Gastrocnemius medialis (tissue), 4 donors: Measurements from ENCODE around the gene PRR18. TPM values are rescaled to one million over a fixed set of nuclear protein-coding genes. Genes with fewer than 3 reads are reported as not detected.
A peak's percentile ranks its signal among the peaks of the same experiment; 100 is the strongest.

Experiments used
- ATAC-seq, 2 donors: fragments of 150-250 bp; one replicate each; pipeline ENCODE4 v1.9.1; 2016
- DNase-seq, 2 donors: peaks; one replicate each; pipeline ENCODE4 v3.0.0-alpha.2; 2019
- H3K27ac ChIP-seq, 4 donors: fragments of 200-600 bp; sonication (generic); 1 replicate in 1 of 4; 2 replicates in 3 of 4; pipeline ENCODE4 v1.5.1; 2016 to 2018; ENCODE audit warnings: mild to moderate bottlenecking in 2 of 4, moderate library complexity in 1 of 4
- H3K27me3 ChIP-seq, 3 donors: fragments of 200-600 bp; sonication (generic) in 2 of 3; 1 replicate in 1 of 3; 2 replicates in 2 of 3; pipeline versions ENCODE4 v1.5.1 to v1.6.0; 2016 to 2019; ENCODE audit warnings: mild to moderate bottlenecking in 1 of 3, moderate library complexity in 1 of 3
- H3K36me3 ChIP-seq, 2 donors: fragments of 200-600 bp; sonication (generic) in 1 of 2; one replicate each; pipeline ENCODE4 v1.5.1; 2017 to 2018
- H3K4me1 ChIP-seq, 2 donors: fragments of 200-600 bp; sonication (generic) in 1 of 2; one replicate each; pipeline ENCODE4 v1.5.1; 2016 to 2017; ENCODE audit warnings: mild to moderate bottlenecking in 2 of 2
- H3K4me3 ChIP-seq, 4 donors: fragments of 200-600 bp; sonication (generic) in 3 of 4; 1 replicate in 1 of 4; 2 replicates in 3 of 4; pipeline ENCODE4 v1.5.1; 2016 to 2019; ENCODE audit warnings: mild to moderate bottlenecking in 2 of 4
- H3K9me3 ChIP-seq, 3 donors: fragments of 200-600 bp; sonication (generic) in 2 of 3; 1 replicate in 1 of 3; 2 replicates in 2 of 3; pipeline ENCODE4 v1.5.1; 2016 to 2019
- CTCF ChIP-seq, 5 experiments: fragments of 450-650 bp in 3 of 5; fragments of 200-600 bp in 2 of 5; sonication (generic) in 2 of 5; IDR thresholded peaks in 4 of 5; conservative IDR thresholded peaks in 1 of 5; 1 replicate in 4 of 5; 2 replicates in 1 of 5; pipeline ENCODE4 v1.5.1; 2016 to 2019; ENCODE audit warnings: antibody characterized with exemption in 5 of 5, mild to moderate bottlenecking in 3 of 5, moderate library complexity in 3 of 5
- POLR2A ChIP-seq, 2 donors: fragments of 450-650 bp; IDR thresholded peaks; one replicate each; pipeline ENCODE4 v1.6.1; 2017; ENCODE audit warnings: antibody characterized with exemption in 2 of 2, mild to moderate bottlenecking in 2 of 2, moderate library complexity in 2 of 2
- in situ Hi-C, 4 donors: fragments of 200-750 bp; cut with MboI; loops; one replicate each; pipeline versions ENCODE4 v1.15.0 to v1.8.0; 2017; ENCODE audit warnings: low sequenced_read_pairs in 4 of 4
- intact Hi-C: fragments of 100-400 bp; cut with DNase I; formaldehyde crosslinking; loops from one replicate; pipeline ENCODE4 v1.15.1; 2023; ENCODE audit warnings: low total_unique reads
- total RNA-seq, 4 donors: library from RNA; depleted of rRNA; stranded (reverse); fragments of >200 nt; gene quantifications; one replicate each; pipeline versions ENCODE4 v1.1.0 to v1.2.3, GENCODE V29; 2016

The PRR18 gene
- not detected for total RNA-seq

- intact Hi-C loops = no loop called here
- Histone ChIP-seq H3K27ac (no peak within 1 kb of the TSS), H3K36me3 (no peaks in the 10 kb centered on the region), H3K9me3 (no peaks in the 10 kb centered on the region), H3K4me1 (peaks cover 0 to 3% of the 10 kb centered on the region in 2 donors), H3K27me3 (peaks cover 31 to 39% (median 32%) of the 10 kb centered on the region in 3 donors), H3K4me3 (peak within 1 kb of the TSS; percentile 41 to 57 (median 52))
- in situ Hi-C loops = no loop called here
- TF ChIP-seq CTCF (IDR thresholded peaks at IDR 0.05 in 4 of 5, conservative IDR thresholded peaks at IDR 0.05 in 1 of 5) = no peak
- TF ChIP-seq POLR2A (IDR thresholded peaks at IDR 0.05) = no peak
- DNase-seq = no peak
- ATAC-seq = no peak
These were observed at the start of gene PRR18 for GRCh38 chr6:166308033-166308768. Gene PRR18, minus strand, starts transcription at chr6:166308392. Its CDS starts 250 bp downstream, at chr6:166308142.

- Histone ChIP-seq H3K27ac (no peak overlapping the region), H3K4me3 (no peak overlapping the region), H3K4me1 (peaks cover 5 to 11% of the 10 kb centered on the region in 2 donors), H3K9me3 (no peaks in the 10 kb centered on the region), H3K27me3 (no peaks in the 10 kb centered on the region), H3K36me3 (no peaks in the 10 kb centered on the region)
- intact Hi-C loops = no loop called here
- in situ Hi-C loops = no loop called here
- TF ChIP-seq CTCF (IDR thresholded peaks at IDR 0.05 in 4 of 5, conservative IDR thresholded peaks at IDR 0.05 in 1 of 5) (no peak), POLR2A (IDR thresholded peaks at IDR 0.05) (no peak)
- ATAC-seq = no peak
- DNase-seq = no peak
These were observed 47.4 kb upstream of the PRR18 start for GRCh38 chr6:166355552-166355951.

- no peak for DNase-seq
- no peak for ATAC-seq
- no peak overlapping the region for H3K4me3 ChIP-seq
- H3K4me1 ChIP-seq = peaks cover 0 to 7% of the 10 kb centered on the region in 2 donors
- intact Hi-C loops (no loop called here), in situ Hi-C loops (no loop called here)
- no peak for TF ChIP-seq CTCF (IDR thresholded peaks at IDR 0.05 in 4 of 5, conservative IDR thresholded peaks at IDR 0.05 in 1 of 5)
- H3K27ac ChIP-seq = no peak overlapping the region
- H3K9me3 ChIP-seq = no peaks in the 10 kb centered on the region
- H3K36me3 ChIP-seq = no peaks in the 10 kb centered on the region
- no peaks in the 10 kb centered on the region for H3K27me3 ChIP-seq
These were observed 46.8 kb upstream of the PRR18 start for GRCh38 chr6:166354965-166355364.

- no peaks in the 10 kb centered on the region for H3K27me3 ChIP-seq
- peaks cover 0 to 7% of the 10 kb centered on the region in 2 donors for H3K4me1 ChIP-seq
- H3K9me3 ChIP-seq = no peaks in the 10 kb centered on the region
- no peak for DNase-seq
- intact Hi-C loops (no loop called here), in situ Hi-C loops (no loop called here)
- ATAC-seq = no peak
- H3K36me3 ChIP-seq = no peaks in the 10 kb centered on the region
- H3K4me3 ChIP-seq = no peak overlapping the region
- no peak for TF ChIP-seq POLR2A (IDR thresholded peaks at IDR 0.05)
- TF ChIP-seq CTCF (IDR thresholded peaks at IDR 0.05 in 4 of 5, conservative IDR thresholded peaks at IDR 0.05 in 1 of 5) = no peak
- no peak overlapping the region for H3K27ac ChIP-seq
These were observed 46.0 kb upstream of the PRR18 start for GRCh38 chr6:166354143-166354542.
